SIG-M5 treated with dmso at 0.1 percent for 504 hours (cell line): ENCODE measurements around the gene RPS3A.
A peak's percentile ranks its signal among the peaks of the same experiment; 100 is the strongest.
"Not testable (repeated sequence)": the region's sequence is repeated elsewhere in the genome, so short reads cannot be mapped to it uniquely, and the experiment has no call there.

ENCODE experiments used
- DNase-seq: peaks from one replicate; lab custom pipeline; 2025; ENCODE audit not compliant: unreplicated experiment; lab: John Stamatoyannopoulos, UW

The RPS3A gene

GRCh38 chr4:151099229-151099975, at the start of gene RPS3A:
Gene RPS3A (plus strand): TSS chr4:151099628. CDS start chr4:151099653, 25 bp downstream.
- DNase-seq = peak; percentile 95

- DNase-seq = no peak
Observed at GRCh38 chr4:151052785-151053184, 46.6 kb upstream of the RPS3A start.

GRCh38 chr4:151055539-151055938, 43.9 kb upstream of the RPS3A start:
- no peak for DNase-seq

- DNase-seq = not testable (repeated sequence)
Observed at GRCh38 chr4:151063143-151063542, 36.3 kb upstream of the RPS3A start.

- DNase-seq = no peak
Observed at GRCh38 chr4:151067316-151067970, 32.0 kb upstream of the RPS3A start.

GRCh38 chr4:151074416-151074916, 25.0 kb upstream of the RPS3A start:
- DNase-seq = no peak

- not testable (repeated sequence) for DNase-seq
Observed at GRCh38 chr4:151077978-151078377, 21.4 kb upstream of the RPS3A start.

- no peak for DNase-seq
Observed at GRCh38 chr4:151087467-151087866, 12.0 kb upstream of the RPS3A start.

GRCh38 chr4:151091047-151091446, 8.4 kb upstream of the RPS3A start:
- no peak for DNase-seq

- no peak for DNase-seq
Observed at GRCh38 chr4:151092488-151092887, 6.9 kb upstream of the RPS3A start.

GRCh38 chr4:151093203-151093602, 6.2 kb upstream of the RPS3A start:
- no peak for DNase-seq

GRCh38 chr4:151094290-151094751, 5.1 kb upstream of the RPS3A start:
- no peak for DNase-seq

- DNase-seq = no peak
Observed at GRCh38 chr4:151095142-151095541, 4.3 kb upstream of the RPS3A start.

GRCh38 chr4:151097759-151098158, 1.7 kb upstream of the RPS3A start:
- DNase-seq = no peak

- no peak for DNase-seq
Observed at GRCh38 chr4:151098979-151099228, 524 bp upstream of the RPS3A start.

- DNase-seq = no peak
Observed at GRCh38 chr4:151099976-151100417, 569 bp downstream of the RPS3A start.

GRCh38 chr4:151100531-151100930, 1.1 kb downstream of the RPS3A start:
- no peak for DNase-seq

- no peak for DNase-seq
Observed at GRCh38 chr4:151103758-151104157, 4.3 kb downstream of the RPS3A start.

GRCh38 chr4:151104621-151105020, 5.2 kb downstream of the RPS3A start:
- no peak for DNase-seq

- DNase-seq = no peak
Observed at GRCh38 chr4:151105454-151106032, 6.1 kb downstream of the RPS3A start.

GRCh38 chr4:151107063-151107462, 7.6 kb downstream of the RPS3A start:
- DNase-seq = no peak

GRCh38 chr4:151110236-151110635, 10.8 kb downstream of the RPS3A start:
- no peak for DNase-seq
